Activated naive CD4-positive, alpha-beta T cell (primary cell): ENCODE results near the gene CCDC88C.
A peak's percentile ranks its signal among the peaks of the same experiment; 100 is the strongest.

Source experiments
- DNase-seq, 4 experiments: peaks; one replicate each; lab custom pipeline; 2025; lab: John Stamatoyannopoulos, UW

Gene CCDC88C

DNA sequence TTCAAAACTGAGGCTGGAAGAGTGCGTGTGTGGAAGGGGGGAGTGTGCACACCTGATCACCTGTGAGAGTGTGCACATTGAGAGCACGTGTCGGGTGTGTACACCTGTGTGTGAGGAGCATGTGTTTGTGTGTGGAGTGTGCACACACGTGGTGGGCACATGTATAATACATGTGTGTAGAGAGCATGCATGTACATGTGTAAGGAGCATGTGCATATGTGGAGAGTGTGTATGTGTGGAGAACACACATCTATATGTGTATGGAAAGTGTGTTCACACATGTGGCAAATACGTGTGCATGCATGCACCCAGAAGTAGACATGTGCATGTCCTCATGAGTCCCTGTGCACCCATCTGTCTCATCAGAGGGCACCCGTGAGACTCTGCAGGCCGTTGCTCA, 110.0 kb downstream of the CCDC88C start:
- no peak for DNase-seq

DNA sequence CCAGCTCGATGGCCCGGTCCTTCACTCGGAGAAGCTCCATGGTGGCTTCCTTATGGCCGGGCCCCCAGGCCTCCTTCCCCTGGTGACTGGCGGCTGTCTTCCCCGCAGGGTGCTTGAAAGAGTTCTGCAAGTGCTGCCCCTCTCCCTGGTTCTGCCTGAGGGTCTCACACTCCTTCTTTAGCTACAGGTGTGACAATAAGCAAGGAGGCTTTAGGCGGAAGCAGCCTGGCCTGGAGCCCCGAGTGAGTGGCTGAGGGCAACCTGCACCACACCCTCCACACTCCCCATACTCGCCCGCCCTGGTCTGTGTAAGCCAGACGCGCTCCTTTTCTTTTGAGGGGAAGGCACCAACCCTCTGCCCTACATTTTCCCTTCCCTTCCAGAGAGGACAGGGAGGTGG, 110.6 kb downstream of the CCDC88C start:
- DNase-seq = no peak

DNA sequence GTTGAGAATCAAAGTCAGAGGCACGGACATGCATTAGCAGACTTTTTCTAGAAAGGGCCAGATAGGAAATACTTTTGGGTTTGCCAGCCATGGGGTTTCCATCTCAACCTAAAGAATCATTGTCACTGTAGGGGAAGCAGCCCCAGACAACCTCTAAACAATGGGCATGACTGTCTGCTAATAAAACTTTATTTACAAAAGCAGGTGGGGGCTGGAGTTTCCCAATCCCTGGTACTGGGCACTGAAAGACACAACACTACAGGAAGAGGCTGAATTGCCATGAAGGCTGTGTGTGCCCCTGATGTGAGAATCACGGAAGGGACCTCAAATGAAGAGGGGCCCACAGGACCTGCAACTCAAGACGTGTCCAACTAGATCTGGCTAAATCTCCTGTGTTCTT, 111.1 kb downstream of the CCDC88C start:
- DNase-seq = no peak

DNA sequence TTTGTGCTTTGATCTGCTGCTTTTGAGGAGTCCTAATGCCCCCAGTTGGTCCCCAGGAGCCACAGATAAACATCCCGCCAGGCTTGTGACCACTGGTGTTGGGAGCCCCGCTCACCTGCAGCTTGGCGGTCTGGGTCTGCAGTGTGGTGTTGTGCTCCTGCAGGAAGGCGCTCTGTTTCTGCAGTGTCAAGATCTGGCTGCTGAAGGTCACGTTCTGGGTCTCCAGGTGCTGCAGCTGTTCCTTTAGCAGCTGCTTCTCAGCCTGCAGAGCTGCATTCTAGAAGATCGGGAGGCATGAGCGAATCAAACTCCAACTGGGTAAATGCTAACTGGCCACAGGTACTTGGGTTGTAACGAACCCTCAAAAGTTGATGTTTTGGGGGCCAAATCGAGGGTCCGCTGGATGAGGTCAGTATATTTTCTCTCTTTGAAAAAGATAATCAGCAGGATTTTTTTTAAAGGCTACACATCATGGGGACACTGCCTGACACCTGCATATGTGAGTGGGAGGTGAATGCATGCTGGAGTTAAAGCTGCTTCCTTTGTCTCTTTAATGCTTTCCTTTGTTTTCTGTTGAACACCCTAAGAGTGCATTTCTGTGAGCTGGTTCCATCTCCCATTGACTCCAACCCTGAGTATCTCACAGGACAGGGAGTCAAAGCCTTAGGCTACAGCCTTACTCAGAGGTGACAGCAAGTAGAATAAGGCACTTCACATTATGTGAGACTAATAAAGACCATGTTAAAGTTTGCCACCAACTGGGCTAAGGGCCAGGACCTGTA, 111.8 kb downstream of the CCDC88C start:
- no peak for DNase-seq

DNA sequence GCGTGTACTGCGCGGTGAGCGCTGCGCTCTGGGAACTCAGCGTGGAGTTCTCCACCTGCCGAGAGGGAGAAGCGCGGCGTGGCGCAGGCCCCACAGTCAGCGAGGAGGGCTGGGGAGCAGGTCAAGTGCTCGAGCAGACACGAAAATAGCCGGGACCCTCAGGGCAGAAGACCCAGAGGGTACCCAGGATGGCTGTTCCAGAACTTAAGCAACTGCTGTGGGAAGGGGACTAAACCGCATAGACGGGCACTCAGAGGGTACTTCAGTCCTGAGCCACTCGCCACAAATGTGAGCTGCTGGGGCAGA, 113.7 kb downstream of the CCDC88C start:
- no peak for DNase-seq

DNA sequence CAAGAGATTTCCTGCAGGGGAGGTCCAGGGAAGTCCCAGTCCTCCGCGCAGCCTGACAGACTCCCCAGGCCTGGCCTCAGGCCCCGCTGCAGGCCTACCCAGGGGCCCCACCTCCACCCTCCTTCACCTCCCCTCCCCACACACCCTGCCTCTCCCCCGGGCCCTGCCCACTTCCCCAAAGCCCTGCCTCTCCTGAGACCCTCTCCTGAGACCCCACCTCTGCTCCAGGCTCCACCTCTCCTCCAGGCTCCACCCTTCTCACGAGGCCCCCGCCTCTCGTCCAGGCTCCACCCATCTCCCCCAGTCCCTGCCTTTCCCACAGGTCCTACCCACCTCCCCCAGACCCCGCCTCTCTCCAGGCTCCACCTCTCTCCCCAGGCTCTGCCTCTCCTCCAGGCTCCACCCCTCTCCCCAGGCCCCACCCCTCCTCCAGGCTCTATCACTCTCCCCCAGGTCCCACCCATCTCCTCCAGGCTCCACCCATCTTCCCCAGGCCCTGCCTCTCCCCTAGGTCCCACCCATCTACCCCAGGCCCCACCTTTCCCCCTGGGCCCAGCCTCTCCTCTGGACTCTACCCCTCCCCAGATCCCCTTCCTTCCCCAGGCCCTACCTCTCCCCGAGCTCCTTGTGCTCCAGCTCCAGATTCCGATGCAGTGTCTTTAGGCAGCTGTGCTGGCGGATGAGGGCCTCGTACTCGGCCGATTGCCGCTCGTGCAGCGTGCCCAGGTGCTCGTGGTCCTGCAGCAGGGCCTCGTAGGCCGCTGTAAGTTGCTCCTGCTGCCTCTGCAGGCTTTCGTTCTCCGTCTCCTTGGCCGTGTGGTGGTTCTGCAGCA, 114.3 kb downstream of the CCDC88C start:
- DNase-seq = peak in 1 of 4 experiments; percentile 10

DNA sequence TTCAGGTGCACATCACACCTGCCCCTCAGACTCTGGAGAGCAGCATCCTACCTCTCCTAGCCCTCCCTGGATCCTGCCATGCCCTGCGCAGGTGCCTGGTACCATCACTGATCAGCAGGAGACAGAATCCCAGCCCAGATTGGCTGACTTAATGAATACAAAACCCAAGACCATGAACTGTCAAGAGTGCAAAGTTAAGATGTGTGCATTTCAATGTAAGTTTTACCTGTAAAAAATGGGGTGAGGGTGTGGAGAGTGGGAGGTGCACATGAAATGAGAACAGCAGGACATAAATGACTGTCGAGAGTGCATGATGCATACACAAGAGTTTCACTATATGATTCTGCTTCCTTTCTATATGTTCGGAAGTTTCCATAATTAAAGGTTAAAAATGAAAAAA, 115.2 kb downstream of the CCDC88C start:
- no peak for DNase-seq

DNA sequence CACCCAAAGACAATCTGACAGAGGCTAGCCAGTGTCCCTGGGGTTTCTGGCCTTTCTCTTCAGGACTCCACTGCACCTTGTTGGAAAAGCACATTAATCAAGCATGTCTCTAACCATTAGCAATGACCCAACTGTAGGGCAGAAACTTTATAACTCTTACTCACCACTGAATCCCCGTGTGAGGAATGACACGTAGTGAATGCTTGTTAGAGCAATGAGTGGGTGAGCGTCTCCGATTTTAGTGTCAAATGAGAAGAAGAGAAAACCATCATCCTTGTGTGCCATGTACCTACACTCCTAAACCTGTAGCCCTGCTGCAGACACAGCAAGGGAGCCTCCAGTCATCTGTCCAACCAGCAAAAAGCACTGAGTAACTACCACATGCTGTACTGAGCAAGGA, 116.7 kb downstream of the CCDC88C start:
- no peak for DNase-seq

DNA sequence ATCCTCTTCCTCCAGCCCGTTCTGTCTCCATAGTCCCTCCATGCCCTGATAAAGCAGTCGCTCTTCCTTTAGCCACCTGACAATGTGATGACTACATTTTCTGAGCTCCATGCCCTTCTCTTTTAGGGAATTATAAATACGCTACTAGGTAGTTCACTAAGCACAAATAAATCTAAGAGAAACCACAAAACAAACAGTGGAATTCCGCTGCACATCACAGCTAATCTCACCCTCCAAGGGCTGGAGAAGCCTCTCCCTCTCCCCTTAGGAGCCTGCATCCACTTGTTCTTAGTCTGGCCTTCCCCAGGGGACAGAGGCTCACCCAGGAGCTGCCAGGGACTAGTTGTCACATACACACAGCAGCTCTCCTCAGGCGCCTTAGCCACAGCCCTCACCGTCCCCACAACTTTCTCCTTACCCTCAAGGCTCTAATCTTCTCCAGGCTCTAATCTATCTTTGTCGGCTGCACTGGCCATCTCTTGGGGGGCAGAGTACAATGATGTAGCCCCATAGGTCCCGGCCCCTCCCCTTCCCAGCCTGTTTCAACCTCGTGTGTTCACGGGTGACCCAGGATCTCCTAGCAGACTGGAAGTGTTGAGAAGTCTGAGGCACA, 117.2 kb downstream of the CCDC88C start:
- no peak for DNase-seq

DNA sequence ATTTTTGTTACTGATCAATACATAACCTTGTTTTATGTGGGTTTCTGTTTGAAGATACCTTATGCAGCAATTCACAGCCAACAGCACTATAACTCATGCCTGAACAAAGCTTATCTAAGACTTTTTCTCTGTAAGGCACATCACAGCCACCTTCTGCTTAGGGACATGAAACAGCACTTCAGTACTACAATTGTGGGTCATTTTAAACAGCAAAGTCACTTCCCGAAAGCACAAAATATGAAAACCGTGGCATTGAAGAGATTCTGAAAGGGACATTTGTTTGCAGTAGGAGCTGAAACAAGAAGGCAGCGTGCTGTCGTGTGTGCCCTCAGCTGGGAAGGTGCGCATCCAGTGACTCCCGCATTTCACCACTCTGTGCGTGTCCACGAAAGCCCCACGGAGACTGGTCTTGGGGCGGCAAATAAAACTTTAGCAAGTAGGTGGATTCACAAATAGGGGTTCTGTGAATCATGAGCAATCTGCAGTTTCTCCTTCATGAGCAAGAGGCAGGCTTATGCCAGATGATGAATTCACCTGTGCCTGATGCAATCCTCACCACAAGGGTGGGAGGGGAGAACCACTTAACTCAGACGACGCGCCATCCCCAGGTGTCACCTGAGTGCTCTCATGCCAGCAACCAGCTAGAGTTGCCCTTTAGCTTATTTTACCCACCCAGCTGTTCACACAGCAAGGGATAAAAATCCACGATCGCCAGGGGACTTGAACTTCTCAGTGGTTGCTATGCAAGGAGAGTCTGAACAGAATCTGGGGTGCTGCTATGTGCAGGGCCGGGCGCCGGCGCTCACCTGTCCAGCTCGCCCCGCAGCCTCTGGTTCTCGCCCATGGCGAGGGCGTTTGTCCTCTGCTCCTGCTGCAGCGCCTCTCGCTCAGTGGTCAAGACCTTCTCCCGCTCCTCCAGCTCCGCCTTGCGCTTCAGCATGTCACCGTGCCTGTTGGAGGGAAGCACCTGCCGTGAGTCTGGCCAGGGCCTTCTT, 118.2 kb downstream of the CCDC88C start:
- DNase-seq = no peak

DNA sequence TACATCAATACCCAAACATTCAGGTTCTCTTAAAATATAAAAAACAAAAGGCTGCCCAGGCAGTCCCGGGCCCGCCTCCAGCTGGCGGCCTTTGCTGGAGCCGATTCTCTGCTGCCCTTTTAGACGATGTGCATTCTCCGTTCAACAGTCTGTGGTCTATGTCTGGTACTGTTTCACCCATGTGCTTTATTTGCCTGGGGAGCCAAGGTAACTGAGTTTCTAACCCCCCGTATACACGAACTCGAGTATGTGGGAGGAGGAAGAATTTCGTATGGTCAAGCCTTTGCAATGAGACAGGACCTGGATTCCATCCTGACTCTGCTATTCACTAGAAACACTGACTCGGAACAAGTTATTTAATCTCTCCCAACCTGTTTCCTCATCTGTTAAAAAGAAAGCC, 119.0 kb downstream of the CCDC88C start:
- no peak for DNase-seq

DNA sequence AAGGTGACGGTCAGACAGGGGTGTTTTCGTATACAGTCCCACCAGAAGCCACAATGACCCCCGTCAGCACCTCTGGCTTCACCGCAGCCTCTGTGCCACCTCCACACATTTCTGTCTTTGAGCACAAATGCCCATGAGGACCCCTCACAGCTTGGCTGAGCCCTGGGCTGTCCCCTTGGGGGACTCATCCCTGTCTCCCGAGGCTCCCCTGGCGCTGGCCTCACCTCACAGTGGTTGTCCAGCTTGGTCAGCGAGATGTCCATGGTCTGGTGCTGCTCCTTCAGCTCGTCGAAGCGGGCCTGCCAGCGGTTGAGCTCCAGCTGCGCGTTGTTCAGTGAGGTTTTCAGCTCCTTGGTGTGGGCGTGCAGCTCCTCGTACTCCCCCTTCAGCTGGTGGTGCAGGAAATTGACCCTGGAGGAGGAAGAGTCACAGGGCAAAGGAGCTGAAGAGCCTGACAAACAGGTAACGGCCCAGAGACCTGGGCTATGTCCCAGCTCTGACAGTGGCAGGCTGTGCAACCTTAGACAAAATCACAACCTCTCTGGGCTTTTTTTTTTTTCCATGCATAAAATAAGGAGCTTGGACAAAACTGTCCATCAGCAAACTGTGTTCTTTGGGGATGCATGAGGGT, 120.4 kb downstream of the CCDC88C start:
- DNase-seq = no peak

DNA sequence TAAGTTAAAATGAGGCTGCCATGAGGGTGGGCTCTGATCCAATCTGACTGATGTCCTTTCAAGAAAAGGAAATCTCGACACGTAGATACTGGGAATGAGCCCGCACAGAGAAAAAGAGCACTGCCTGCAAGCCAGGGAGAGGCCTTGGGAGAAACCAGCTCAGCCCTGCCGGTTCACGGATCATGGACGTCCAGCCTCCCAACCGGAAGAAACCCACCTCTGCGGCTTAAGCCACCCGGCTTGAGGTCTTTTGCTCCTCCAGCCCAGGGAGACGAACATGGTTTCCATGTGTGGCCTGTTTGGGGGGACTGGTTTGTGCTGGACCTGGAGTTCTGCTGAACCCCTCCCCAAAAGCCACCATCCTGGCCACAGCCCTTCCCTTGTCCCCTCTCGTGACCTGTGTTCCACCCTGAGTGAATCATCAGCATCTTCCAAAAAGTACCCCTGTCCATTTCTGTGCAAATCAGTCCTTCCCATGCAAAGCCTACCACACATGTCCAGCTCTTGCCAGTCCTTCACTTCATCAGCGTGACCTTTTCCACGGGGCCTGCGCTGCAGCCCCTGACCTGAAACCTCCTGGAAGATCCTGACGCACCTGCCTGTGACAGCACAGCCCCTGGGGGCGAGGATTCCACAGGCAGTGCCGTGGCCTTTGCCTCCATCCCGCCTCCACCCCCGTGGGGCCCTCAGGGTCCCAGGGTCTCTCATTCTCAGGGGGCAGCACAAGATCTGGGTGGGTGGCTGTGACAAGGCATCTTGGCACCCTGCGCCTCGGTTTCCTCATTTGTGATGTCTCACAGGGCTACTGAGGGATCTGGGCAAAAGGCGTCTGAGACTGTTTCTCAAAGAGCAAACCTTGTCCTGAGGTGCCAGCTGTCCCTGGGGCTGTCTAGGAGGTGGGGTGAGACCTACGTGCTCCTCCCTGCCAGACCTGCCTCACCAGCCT, 121.5 kb downstream of the CCDC88C start:
- DNase-seq = no peak

DNA sequence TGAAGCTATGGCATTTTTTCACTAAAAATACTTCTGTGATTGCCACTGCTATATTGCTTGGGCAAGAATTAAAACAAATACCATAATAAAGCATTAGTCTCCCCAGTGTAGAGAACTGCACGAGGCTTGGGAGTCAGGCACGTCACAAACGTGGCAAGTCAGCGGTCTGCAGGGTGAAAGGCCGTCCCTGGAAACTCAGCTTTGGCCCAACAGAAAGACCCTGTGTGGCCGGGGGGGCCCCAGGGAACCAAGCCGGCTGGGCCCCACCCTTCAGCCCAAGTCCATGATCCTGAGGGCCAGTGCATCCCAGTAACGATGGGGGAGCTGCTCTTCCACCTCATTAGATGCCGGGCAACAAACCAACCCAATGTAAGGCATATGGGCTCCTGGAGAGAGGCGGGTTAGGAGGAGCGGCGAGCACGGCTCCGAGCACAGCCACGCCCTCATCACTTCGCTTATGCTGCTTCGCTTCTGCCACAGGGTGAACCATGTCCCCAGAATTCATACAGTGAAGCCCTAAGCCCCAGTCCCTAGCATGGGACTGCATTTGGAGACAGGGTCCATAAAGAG, 122.3 kb downstream of the CCDC88C start:
- no peak for DNase-seq

DNA sequence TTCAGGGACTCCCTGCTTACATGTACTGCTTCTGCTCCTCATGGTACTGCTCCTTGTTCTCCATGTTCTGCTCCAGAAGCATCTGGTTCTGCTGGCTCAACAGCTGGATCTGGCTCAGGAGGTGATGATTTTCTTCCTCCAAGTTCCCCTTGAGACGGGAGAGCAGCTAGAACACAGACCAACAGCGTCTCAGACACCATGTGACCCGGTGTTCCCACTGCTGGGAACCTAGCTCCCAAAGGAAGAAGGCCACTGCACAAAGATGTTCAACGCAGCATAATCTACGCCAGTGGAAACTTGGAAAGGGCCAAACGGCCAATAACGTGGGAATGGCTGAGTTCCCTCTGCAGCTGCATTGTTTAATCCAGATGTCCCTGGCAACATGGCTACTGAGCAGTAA, 123.5 kb downstream of the CCDC88C start:
- DNase-seq = no peak

DNA sequence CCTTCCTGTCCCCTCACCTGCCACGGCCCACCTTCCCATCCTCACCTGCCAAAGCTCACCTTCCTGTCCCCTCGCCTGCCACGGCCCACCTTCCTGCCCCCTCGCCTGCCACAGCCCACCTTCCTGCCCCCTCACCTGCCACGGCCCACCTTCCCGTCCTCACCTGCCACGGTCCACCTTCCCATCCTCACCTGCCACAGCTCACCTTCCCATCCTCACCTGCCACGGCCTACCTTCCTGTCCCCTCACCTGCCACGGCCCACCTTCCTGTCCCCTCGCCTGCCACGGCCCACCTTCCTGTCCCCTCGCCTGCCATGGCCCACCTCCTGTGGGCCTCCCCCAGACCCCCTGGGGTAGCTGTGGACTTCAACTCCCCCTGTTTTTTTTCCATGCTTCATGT, 124.3 kb downstream of the CCDC88C start:
- DNase-seq = no peak

DNA sequence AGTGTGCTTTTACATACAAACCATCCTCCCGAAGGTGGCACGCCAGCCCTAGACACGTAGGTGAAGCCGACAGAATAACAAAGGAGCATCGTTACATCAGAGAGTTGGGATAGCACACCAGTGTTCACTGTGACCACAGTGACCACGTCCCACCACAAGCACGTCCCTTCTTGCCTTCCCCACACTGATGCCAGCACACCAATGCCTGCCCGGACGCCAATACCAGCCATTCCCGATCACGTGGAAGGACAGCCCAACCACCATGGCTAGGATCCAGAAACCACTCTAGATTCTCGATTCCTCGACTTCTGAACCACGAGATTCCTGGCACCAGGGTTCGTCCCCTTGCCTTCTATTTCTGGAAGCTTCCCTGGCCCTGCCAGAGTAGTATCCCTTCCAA, 125.1 kb downstream of the CCDC88C start:
- no peak for DNase-seq

DNA sequence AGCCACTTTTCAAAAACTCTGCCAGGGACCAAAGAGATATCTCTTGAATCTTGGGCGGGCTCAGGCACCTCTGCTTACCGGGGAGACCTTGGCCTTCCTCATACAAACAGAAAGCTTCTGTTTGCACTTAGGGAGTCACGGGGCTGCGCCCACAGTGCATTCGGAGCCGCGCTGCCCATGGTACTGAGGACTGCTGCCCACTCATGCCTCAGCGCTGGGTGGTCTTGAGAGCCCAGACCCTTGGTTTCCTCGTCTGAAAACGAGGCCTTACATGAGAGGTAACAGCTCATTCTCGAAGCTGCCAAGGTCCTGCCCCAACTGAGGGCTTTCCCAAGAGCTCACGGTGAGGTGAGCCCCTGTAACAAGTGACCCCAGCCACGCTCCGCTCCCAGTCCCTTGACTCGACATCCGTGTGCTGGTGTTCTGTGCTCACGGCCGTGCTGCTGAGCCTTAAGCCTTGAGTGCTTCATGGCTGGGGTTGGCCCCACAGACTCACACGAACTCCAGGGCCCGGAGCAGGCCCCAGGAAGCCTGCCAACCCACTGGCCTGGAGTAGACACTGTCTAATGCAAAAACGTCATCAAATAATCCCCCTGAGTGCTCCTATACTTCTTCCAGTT, 125.7 kb downstream of the CCDC88C start:
- no peak for DNase-seq

DNA sequence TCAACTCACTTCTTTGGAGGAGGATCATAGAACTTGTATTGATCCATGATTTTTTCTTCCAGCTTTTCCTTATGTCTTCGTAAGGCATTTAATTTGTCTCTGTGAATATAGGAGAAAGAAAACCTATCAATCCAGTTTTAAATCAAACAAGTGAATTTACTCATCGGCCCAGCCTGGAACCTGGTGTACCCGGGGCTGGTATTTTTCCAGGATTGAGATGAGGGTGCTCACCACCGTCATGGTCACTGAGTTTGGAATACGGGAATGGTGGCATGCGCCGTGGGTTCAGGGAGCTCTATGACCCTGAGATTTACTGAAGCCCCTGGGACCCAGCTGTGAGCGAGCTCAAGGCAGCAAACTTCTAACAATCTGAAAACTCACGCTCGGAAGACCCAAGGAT, 126.6 kb downstream of the CCDC88C start:
- no peak for DNase-seq

DNA sequence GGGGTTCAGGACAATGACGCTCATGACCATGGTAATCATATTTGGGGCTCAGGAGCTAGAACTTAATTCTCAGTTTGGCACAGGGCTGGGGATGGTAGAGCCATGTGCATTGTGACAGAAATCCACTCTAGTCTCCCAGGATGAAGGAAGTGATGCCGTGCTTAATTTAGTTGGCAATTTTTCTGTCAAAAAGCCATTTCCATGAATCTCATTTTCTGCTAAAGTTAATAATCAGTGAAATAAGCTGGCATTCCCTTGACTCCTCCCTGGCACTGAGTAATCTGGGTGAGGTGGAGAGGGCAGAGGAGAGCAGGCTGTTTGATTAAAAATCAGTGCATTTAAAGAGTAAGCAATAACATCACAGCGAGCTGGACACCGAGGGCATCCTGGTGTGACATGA, 128.2 kb downstream of the CCDC88C start:
- DNase-seq = no peak
